MCF 10A (cell line): ENCODE data around the gene GPC6. TPM values are rescaled to one million over a fixed set of nuclear protein-coding genes. Genes with fewer than 3 reads are reported as not detected.
A peak's percentile ranks its signal among the peaks of the same experiment; 100 is the strongest.

Experiments used
- BruUV-seq: library from RNA; stranded (reverse); fragments of 400-500 nt; replicated peaks from 2 replicates; lab custom pipeline; 2021; lab: Mats Ljungman, UMichigan
- CTCF ChIA-PET: fragments of 300-600 bp; sonication (Branson Sonifier 250); formaldehyde crosslinking; extraction: SDS; loops from one replicate; lab custom pipeline; 2021; ENCODE audit warnings: antibody characterized with exemption, inconsistent platforms; lab: Yijun Ruan, JAX
- POLR2A ChIA-PET: fragments of 300-600, 350-650 bp; sonication (Branson Sonifier 250); formaldehyde crosslinking; extraction: SDS; loops from one replicate; lab custom pipeline; 2020; ENCODE audit warnings: antibody characterized with exemption, inconsistent platforms; lab: Yijun Ruan, JAX
- DNase-seq: peaks from one replicate; pipeline ENCODE4 v3.0.0-alpha.2; 2018; ENCODE audit not compliant: unreplicated experiment
- H3K27ac Mint-ChIP-seq: one replicate; pipeline ENCODE4 v1.8.0; 2022; ENCODE audit warnings: mild to moderate bottlenecking, low read depth, mixed read lengths; ENCODE audit not compliant: unreplicated experiment
- H3K27me3 Mint-ChIP-seq: one replicate; pipeline ENCODE4 v1.8.0; 2022; ENCODE audit warnings: mixed read lengths; ENCODE audit not compliant: insufficient read depth, unreplicated experiment
- H3K36me3 Mint-ChIP-seq: one replicate; pipeline ENCODE4 v1.8.0; 2022; ENCODE audit warnings: mild to moderate bottlenecking, moderate library complexity, mixed read lengths; ENCODE audit not compliant: insufficient read depth, unreplicated experiment
- H3K4me1 Mint-ChIP-seq: one replicate; pipeline ENCODE4 v1.8.0; 2022; ENCODE audit warnings: mixed read lengths; ENCODE audit not compliant: insufficient read depth, unreplicated experiment
- H3K4me3 Mint-ChIP-seq: one replicate; pipeline ENCODE4 v1.8.0; 2022; ENCODE audit warnings: mild to moderate bottlenecking, moderate library complexity, mixed read lengths; ENCODE audit not compliant: unreplicated experiment
- H3K9me3 Mint-ChIP-seq: one replicate; pipeline ENCODE4 v1.8.0; 2022; ENCODE audit warnings: mixed read lengths; ENCODE audit not compliant: unreplicated experiment
- intact Hi-C: fragments of 100-400 bp; cut with micrococcal nuclease; formaldehyde crosslinking; loops from 2 replicates; pipeline ENCODE4 v1.14.1; 2022
- total RNA-seq: library from RNA; stranded (reverse); gene quantifications from 2 replicates; pipeline ENCODE4 v1.2.3, GENCODE V29; 2022
- TF ChIP-seq, protein P1 (sequence below): fragments of 200-600 bp; IDR thresholded peaks from one replicate; pipeline ENCODE4 v1.8.0; 2022; ENCODE audit warnings: antibody characterized with exemption, mild to moderate bottlenecking; ENCODE audit not compliant: unreplicated experiment

Gene GPC6
- total RNA-seq, 1 experiment from 2014 or later: 8.4 TPM

DNA sequence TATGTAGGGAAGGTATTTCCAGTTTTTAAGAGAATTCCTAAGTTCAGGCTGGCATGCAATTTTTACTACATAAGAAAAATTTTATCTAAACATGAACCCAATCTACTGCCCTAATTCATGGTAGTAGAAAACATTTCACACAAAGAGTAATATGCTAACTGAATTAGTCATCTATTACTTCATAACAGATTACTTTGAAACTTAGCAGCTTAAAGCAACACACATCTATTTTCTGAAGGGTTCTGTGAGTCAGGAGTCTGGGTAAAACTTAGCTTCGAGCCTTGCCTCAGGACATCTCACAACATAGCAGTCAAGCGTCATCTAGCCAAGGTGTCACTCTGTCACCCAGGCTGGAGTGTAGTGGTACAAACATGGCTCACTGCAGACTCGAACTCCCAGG lies 715.4 kb downstream of the GPC6 start:
- H3K4me3 Mint-ChIP-seq: no peak overlapping the region
- no peaks in the 10 kb centered on the region for H3K27me3 Mint-ChIP-seq
- H3K9me3 Mint-ChIP-seq: no peaks in the 10 kb centered on the region
- intact Hi-C loops: no loop called here
- H3K36me3 Mint-ChIP-seq: no peaks in the 10 kb centered on the region
- TF ChIP-seq, protein P1, sequence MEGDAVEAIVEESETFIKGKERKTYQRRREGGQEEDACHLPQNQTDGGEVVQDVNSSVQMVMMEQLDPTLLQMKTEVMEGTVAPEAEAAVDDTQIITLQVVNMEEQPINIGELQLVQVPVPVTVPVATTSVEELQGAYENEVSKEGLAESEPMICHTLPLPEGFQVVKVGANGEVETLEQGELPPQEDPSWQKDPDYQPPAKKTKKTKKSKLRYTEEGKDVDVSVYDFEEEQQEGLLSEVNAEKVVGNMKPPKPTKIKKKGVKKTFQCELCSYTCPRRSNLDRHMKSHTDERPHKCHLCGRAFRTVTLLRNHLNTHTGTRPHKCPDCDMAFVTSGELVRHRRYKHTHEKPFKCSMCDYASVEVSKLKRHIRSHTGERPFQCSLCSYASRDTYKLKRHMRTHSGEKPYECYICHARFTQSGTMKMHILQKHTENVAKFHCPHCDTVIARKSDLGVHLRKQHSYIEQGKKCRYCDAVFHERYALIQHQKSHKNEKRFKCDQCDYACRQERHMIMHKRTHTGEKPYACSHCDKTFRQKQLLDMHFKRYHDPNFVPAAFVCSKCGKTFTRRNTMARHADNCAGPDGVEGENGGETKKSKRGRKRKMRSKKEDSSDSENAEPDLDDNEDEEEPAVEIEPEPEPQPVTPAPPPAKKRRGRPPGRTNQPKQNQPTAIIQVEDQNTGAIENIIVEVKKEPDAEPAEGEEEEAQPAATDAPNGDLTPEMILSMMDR: no peak
- DNase-seq: peak; percentile 49
- no peaks in the 10 kb centered on the region for H3K4me1 Mint-ChIP-seq
- CTCF ChIA-PET: interaction anchor here (0.6 kb wide), 1 partner anchor 41 kb away, joined by 4 read pairs; no protein-coding TSS in a partner anchor
- no TSS peak for BruUV-seq
- H3K27ac Mint-ChIP-seq: no peak overlapping the region
- POLR2A ChIA-PET: interaction anchor here (1.1 kb wide), 1 partner anchor 8 kb away, joined by 3 read pairs; no protein-coding TSS in a partner anchor

DNA sequence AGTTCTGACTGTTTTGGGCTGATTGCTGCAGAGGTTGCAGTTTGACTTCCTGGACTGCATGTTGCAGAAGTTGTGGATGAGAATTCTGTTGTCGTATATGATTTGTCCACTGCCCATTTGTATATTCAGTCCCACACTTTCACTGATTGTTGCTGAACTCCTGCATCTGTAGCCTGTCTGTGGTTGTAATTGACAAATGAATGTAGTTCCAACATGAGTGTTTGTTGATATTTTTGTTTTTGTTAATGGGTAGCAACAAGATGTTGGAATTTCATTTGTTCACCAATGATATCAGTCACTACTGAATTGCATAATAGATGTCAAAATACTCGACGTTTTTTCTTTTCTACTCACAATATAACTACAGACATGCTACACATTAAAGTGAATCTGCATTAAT lies 719.0 kb downstream of the GPC6 start:
- TF ChIP-seq, protein P1: no peak
- ChIA-PET CTCF (no interaction called here), POLR2A (no interaction called here)
- BruUV-seq: no TSS peak
- no peak for DNase-seq
- no peak overlapping the region for H3K27ac Mint-ChIP-seq
- H3K27me3 Mint-ChIP-seq: no peaks in the 10 kb centered on the region
- no peak overlapping the region for H3K4me3 Mint-ChIP-seq
- H3K36me3 Mint-ChIP-seq: no peaks in the 10 kb centered on the region
- intact Hi-C loops: no loop called here
- no peaks in the 10 kb centered on the region for H3K4me1 Mint-ChIP-seq
- no peaks in the 10 kb centered on the region for H3K9me3 Mint-ChIP-seq

DNA sequence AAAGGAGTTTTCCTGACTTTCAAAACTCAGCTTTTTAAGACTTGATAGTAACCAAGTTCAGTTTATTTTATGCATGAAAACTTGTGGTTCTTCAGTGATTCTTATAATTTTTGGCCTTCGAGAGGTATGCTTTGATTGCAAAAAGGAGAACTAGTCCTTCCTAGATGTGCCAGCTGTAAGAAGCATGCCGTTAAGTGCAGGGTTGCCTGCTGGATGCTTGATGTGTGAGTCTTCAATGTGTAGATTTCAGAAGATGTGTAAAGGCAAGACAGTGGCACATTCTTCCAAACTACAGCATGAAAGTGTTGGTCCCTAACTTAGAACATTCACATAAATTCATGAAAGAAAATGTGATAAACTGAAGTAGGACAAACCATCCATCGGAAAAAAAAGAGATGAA lies 720.4 kb downstream of the GPC6 start:
- Mint-ChIP-seq H3K9me3 (no peaks in the 10 kb centered on the region), H3K27ac (no peak overlapping the region)
- intact Hi-C loops: no loop called here

DNA sequence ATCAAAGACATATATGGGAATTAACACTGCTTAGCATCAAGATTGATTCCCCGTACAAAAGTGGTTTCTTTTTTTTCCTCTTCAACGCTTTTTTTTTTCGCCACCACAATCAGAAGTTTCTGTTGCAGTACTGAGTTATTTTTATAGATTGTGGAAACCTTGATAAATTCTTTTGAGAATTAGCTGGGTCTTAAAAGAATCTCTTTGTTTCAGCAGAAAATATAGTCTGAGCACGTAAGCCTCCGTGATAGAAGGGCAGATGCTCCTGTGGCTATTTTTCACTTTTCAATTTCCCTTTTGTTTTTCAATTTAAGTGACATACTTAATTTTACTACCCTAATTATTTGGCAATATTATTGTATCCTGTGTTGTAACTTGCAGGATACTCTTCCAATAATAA lies 721.0 kb downstream of the GPC6 start:
- H3K9me3 Mint-ChIP-seq: no peaks in the 10 kb centered on the region

More for the DNA sequence above, 720.4 kb downstream of the GPC6 start:
- Mint-ChIP-seq H3K27me3 (no peaks in the 10 kb centered on the region), H3K4me3 (no peak overlapping the region), H3K4me1 (peaks cover 6% of the 10 kb centered on the region), H3K36me3 (no peaks in the 10 kb centered on the region)
- ChIA-PET POLR2A (no interaction called here), CTCF (interaction anchor here (0.6 kb wide), 1 partner anchor 9 kb away, joined by 4 read pairs; no protein-coding TSS in a partner anchor)
- no peak for DNase-seq
- no TSS peak for BruUV-seq
- TF ChIP-seq, protein P1: no peak

More for the DNA sequence above, 721.0 kb downstream of the GPC6 start:
- H3K4me1 Mint-ChIP-seq: peaks cover 6% of the 10 kb centered on the region
- BruUV-seq: no TSS peak
- H3K4me3 Mint-ChIP-seq: no peak overlapping the region
- POLR2A ChIA-PET: no interaction called here
- no peaks in the 10 kb centered on the region for H3K36me3 Mint-ChIP-seq
- H3K27me3 Mint-ChIP-seq: no peaks in the 10 kb centered on the region
- H3K27ac Mint-ChIP-seq: no peak overlapping the region
- CTCF ChIA-PET: no interaction called here
- TF ChIP-seq, protein P1: no peak
- intact Hi-C loops: no loop called here
- no peak for DNase-seq
